ENCODE results near the gene ABCC4.

DNA sequence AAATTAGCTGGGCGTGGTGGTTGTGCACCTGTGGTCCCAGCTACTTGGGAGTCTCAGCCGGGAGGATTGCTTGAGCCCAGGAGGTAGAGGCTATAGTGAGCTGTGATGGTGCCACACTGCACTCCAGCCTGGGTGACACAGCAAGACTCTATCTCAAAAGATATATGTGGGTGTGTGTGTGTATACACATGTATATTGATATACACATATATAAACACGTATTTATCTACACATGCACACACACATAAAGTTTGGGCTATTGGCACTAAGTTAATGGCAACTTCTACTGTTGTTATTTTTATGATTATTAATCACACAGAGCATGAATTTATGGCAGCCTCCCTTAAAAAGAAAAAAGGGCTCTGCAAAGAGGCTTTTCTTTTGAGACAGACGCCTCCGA is 27.1 kb upstream of the ABCC4 start:
- no peak for TF ChIP-seq CTCF (conservative IDR thresholded peaks at IDR 0.05)
- TF ChIP-seq ZFX (IDR thresholded peaks at IDR 0.05), result no peak
